NCI-H446 (cell line): ENCODE measurements around the gene SORD.
"Not testable (repeated sequence)": the region's sequence is repeated elsewhere in the genome, so short reads cannot be mapped to it uniquely, and the experiment has no call there.

ENCODE experiments used
- DNase-seq, 2 experiments: peaks; one replicate each; lab custom pipeline; 2025; lab: John Stamatoyannopoulos, UW

The SORD gene

DNA sequence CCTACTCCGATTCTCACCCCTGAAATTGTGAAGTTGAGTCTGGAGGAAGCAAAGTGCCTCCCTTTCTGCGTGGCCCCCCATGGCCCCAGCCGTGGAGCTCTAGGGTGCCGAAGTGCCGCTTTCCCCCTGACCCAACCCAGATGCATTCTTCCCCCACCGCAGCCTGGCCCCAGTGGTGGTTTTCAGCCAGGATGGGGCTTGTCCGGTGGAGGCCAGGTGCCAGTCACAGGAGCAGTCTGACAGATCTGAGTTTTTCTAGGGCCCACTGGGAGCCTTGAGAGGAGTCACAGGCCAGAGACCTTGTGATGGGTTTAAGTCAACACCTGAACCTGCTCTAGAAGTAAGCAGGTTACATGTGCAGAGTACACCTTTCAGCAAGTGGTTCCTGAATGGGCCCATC, 39.3 kb downstream of the SORD start:
- not testable (repeated sequence) for DNase-seq

DNA sequence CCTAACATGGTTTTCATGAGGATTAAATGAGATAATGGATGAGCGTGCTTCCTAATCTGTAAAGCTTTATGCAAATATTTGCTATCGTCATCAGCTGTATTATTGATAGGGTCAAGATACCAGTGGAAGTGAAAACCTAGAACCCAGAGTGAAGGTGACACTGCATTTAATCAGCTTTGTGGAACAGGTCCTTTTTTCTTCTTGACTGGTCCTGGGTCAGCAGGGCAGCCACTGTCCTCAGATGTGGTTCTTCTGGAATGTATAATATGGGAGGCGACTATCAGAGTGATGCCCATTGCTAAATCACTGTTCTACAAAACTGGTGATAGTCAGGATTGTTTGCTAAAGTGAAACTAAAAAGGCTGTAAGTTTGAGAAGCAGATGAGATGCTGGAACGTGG, 41.4 kb downstream of the SORD start:
- DNase-seq, result no peak

DNA sequence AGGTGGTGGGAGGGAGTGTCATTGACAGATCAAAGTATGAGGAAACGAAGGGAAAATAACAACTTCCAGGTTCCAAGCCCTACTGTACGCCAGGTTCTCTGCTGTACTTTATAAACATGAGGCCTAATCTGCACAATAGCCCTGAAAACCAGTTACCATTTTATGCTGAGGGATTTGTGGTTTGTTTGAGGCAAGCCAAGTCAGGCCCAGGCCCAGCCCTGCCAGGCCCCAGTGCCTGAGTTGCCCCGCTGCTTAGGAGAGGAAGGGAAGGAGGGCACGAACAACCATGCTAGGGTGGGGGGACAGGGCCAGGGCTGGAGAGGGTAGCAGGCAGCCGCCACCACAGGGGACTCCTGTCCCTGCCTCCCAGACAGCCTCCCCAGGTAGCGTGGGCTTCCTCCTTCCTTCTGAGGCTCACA, 47.0 kb downstream of the SORD start:
- not testable (repeated sequence) for DNase-seq

DNA sequence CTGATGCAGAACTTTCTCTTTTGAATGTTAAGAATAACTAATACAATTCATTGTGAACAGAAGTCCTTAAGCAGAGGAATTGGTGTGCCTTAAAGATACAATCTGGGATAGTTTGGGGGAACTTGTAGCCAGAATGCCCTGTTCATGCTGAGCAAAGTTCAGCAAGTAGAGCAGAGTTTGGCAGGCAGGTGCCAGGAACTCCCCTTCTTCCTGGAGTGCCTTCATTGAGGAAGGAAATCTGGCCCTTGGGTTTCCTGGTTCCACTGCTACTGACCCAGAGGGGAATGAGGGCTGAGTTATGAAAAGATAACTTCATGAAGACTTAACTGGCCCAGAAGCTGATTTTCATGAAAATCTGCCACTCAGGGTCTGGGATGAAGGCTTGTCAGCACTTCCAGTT, 50.6 kb downstream of the SORD start:
- DNase-seq, result not testable (repeated sequence)

DNA sequence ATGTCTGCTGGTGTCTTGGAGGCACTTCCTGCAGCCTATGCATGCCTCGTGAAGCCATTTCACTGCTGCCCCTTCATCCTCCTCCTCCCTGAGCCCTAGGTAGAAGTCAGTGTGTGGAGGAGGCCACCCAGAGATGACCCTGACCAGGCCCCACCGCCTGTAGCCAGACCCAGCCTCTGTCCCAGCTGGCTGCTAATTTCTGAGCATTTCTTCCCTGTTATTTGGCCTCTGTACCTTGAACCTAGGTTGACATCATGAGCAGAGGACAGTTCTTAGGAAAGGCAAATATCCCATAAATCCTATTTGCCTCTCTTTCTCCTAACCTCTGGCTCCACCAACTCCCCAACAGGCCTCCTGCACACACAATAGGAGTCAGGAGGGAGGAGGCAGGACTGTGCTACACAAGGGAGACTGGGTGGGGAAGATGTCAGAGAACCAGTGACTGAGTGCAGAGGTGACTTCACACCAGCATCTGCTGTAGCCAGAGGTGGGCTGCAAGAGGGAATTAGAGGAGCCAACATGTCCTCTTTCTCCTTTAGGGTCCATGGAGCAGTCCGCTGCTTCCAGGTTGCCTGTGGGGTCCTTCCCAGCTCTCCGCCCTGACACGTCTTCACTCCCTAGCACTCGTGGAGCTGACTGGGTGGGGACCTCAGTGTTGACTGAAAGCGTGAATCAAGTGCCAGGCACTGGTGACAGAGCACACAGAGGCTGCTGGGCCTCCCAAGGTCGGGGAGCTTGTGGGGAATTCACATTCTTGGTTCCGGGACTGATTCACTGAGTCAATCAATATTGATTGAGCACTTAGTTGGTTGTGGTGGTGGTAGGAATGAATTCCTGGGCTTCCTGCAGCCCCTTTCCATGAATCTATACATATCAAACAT, 52.7 kb downstream of the SORD start:
- DNase-seq, result not testable (repeated sequence)

DNA sequence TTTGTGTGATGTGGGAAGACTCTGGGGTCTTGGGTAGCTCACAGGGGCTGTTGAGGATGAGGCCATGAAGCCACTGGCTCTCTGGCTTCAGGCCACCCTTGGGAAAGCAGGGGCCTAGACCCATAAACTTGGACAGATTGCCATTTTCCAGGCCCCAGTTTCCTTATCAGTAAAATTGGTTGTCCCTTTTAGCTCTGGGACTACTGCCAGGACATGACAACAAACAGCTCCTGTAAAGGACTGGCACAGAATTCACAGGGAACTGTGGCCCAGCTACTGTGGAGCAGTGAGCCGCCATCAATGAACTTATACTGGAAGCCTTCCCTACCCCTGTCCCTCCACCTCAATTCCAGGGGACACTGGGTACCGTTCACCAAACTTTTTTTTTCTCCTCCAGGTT, 54.4 kb downstream of the SORD start:
- DNase-seq, result not testable (repeated sequence)

DNA sequence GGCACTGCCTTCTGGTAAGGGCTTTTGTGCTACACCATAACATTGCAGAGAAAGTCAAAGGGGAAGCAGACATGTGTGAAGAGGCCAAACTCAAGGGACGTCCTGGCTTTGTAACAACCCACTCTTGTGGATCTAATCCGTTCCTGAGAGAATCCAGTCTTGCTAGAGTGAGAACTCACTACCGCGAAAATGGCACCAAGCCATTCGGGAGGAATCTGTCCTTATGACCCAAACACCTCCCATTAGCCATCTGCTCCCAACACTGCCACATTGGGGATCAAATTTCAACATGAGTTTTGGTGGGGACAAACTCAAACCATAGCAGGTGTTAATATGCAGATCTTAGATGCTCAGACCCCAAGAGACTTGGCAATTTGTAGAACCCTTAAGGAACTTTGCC, 56.2 kb downstream of the SORD start:
- peak in 1 of 2 experiments; percentile 51 for DNase-seq

DNA sequence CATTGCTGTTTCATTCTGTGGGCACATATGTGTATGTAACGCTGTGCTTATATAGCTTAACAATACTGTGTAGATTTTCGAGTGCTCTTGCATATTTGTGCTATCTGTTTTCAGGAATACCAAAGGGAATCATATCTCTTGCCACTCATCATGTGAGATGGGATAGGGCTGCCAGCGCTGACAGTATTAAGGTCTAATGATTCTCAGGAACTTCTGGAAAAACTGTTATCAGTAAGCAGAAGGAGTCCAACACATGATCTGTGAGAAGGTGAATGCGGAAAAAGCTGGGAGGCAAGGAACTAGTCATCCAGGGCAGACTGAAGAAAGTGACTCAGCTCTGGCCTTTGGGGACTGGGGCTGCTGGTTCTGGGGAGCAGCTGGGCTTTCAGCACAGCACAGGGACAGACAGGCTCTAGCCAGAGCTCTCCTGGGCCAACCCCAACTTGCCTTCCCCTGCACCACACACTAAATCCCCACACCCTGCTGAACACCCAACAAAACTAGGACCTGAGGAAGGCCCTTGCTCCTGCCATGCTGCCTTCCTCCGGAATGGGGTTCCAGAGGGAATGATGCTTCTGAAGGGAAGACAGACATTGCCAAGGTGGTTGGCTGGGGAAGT, 56.7 kb downstream of the SORD start:
- not testable (repeated sequence) for DNase-seq

DNA sequence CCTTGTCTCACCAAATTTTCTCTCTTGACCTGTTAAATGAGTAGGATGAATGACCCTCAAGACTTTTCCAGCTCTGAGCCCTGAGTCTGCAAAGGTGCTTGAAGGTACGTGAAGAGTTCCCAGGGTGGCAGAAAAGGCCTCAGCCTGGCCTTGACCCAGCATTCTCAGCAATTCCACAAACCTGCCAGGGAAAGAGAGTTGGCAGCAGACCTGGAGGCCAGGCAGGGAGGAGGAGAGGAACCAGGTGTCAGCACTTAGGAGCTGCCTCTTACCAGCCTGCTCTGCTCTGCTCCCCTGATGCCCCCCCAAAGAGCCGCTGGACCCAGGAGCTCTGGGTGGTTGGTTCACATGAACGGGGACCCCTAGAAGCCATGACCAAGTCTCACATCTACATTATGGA, 57.6 kb downstream of the SORD start:
- DNase-seq, result not testable (repeated sequence)

DNA sequence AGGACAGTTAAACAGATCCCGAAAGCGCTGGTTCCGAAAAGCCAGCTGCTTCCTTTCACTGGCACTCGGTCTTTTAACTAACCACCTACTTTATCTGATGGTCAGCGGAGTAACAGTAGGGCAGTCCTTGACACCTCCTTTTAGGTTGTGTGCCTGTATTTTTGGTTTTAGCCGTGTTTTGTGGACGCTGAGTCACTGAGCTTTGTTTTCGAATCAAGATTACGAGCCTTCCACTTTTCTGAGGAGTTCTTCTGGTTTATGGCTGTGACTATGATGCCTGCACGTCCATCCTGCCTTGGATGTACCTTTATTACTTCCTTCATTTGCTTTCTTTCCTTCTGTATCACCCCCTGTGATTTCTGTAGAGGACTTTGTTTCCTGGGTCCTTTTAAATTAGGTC, 59.4 kb downstream of the SORD start:
- DNase-seq, result not testable (repeated sequence)

DNA sequence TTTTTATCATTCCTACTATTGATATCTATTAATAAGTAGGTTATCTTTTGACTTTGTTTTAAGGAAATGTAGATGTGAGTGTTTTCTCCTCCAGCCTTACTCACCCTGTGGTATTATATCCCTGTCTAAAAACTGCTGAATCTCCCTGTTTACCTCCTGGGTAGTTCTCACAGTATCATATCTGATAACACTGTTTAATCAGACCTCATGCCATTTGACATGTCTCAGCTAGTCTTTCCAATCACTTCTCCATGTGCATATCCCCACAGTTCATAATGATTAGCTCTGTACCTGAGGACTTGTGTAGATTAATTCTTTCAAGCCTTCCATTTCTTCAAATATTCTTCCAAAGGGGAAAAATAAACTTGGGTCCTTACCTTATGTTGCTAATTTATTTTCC, 60.2 kb downstream of the SORD start:
- no peak for DNase-seq

DNA sequence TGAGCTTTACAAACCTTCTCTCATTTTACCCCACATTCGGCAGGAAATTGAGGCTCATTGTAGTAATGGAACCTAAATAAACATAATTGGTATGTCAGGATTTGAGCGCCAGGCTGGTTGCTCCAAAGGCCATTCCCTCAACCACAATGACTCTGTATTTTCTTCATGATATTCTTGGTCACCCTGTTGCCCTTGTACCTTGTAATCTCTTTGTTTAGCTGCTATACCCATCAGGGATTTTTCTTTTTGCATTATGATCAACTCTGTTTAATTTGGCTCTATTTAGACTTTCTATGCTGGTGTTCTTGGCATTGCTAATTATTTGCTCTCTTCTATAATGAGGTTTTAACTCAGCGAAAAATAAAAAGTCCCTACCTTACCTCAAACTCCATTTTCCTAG, 61.2 kb downstream of the SORD start:
- no peak for DNase-seq

DNA sequence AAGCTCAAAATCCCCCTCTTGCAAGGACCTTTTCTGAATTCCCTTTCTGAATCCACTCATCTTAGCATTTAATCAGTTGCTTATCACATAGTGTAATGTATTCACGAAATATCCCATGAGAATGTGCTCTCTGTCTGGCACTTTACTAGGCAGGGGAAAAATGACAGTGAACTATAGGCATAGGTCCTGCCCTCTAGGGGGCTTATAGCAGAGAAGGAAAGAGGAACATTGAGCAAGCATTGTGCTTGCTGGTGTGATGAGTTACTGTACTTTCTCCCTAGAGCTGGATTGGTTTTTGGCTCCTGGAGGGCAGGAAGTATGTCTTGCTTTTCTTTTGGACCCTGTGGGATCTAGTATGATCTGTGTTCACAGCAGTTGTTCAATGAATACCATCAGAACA, 64.5 kb downstream of the SORD start:
- DNase-seq, result no peak

DNA sequence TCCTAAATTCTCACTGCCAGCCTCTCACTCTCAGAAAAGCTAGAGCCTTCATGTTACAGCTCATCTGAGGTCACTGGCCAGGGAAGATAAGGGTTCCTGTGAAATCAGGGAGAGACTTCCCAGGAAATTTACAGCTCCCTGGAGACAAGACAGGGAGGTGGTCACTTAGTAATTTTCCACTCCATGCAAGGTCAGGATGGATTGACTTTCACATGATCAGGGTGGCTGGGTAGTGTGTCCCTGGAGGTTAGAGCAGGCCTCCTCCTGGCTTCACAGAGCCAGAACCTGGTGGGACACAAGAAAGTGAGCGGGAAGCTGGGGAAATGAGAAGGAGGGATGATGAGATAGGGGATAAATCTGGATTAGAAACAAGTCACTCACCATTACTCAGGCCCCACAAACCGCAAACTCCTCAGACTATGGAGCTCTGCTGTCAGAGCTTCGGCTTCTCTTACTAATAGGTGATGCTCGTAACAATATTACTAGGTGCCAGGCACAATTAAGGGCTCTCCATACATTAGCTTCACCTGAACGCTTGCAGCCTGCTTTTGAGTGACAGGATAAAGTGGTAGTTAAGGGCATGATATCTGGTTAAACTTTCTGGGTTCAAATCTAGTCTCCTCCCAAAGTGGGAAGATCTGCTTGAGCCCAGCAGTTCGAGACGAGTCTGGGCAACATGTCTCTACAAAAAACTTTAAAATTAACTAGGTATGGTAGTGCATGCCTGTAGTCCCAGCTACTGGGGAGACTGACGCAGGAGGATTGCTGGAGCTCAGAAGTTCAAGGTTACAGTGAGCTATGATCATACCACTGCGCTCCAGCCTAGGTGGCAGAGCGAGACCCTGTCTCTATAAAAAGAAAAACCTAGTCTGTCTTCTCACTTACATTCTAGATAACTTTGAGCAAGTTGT, 66.1 kb downstream of the SORD start:
- DNase-seq, result no peak

DNA sequence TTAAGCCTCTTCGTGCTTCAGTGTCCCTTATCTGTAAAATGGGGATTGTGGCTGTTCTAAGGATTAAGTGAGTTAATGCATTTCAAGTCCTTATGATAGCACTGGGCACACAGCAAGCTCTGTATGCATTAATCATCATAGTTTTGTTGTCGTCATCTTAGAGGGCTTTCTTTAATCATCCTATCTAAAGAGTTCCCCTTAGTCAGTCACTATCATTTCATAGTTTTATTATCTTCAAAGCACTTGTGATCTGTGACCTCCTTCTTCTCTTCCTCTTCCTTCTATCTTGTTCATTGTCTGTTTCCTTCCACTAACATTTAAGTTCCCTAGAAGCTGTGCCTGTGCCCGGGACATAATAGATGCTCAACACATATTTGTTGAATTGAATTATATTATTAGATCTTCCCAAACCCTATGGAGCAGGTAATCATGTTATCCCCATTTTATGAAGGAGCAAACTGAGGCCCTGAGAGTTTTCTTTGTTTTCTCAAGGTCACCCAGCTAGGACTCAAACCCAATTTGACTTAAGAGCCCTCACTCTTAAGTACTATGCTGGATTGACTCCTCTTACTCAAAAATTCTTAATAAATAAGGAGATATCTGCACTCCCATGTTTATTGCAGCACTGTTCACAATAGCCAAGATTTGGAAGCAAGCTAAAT, 66.8 kb downstream of the SORD start:
- DNase-seq, result no peak

DNA sequence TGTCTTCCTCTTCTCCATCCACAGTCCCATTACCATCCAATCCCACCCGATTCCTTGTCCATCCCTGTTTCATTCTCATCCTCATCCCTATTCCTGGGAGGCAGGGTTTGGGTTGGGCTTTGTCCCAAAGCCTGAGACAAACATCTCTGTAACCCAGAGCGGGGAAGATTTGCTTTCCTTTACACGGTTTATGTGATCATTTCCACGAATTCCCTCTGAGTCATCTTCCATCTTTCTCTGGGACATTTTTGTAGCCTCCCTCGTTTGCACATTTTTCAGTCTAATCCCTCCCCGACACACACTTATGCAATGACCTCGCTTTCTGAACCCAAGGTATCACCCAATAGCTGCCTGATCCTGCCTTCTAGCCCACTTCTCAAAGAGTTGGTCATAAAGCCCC, 68.2 kb downstream of the SORD start:
- DNase-seq, result no peak

DNA sequence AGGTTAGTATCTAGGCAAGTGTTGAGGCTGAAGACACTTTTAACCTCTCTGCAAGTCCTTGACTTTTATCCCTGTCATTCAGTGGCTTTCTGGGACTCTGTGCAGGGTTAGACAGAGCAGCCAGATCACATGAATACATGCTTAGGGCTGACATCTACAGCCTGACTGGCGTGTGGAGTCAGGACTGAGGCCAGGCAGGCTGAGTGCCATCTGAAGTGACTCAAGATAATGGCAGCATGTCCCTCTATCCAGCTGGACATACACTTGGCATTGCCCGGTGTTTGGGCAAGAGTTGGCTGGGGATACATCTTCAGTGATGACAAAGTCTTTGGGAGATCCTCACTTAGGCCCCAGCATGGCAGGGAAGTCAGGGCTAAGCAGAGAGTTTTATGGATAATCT, 68.6 kb downstream of the SORD start:
- DNase-seq, result no peak

DNA sequence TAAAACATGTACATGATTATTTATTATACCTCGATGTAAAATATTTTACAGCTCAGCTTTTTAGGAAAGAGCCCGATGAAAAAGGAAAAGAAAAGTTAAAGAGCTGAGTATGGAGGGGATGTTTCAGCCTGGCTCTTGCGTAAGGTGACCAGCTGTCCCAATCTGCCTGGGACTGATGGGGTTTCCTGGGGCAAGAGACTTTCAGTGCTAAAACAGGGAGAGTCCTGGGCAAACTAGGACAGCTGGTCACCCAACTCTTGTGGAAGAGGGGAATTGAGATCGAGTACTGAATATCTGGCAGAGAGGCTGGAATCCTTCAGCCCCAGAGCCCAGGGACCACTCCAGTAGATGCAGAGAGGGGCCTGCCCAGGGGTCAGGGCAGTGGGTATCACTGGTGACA, 70.0 kb downstream of the SORD start:
- no peak for DNase-seq

DNA sequence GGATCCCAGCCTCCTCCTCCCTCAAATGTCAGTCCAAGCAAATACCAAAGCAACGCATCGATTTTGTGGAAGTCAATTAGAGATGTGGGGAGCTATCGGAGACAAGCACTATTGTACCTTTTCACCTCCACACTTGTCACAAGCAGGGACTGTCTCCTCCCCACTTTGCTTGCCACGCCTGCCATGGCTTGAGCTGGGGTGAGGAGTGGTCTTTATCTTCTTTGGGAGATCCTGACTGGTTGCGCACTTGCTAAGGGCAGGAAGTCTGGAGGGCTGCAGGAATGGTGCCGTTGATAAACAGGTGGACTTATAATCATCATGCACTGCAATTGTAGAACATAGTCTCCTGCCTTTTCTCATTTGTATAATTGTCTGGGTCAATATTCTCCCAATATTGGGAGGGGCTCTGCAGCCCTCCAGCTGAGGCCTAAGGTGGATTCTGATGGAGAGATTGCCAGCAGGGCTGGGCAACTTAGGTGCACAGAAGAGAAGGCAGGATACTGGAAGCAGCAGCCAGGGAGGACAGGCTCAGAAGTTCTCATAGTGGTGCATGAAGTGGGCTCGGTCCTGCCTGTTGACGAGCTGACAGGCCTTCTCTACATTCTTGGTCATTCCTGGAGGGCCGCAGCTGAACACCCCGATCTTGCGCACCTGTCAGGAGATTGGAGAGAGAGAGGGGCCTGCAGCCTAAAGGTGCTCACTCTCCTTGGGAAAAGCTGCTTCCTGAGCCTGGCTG, 70.8 kb downstream of the SORD start:
- no peak for DNase-seq

DNA sequence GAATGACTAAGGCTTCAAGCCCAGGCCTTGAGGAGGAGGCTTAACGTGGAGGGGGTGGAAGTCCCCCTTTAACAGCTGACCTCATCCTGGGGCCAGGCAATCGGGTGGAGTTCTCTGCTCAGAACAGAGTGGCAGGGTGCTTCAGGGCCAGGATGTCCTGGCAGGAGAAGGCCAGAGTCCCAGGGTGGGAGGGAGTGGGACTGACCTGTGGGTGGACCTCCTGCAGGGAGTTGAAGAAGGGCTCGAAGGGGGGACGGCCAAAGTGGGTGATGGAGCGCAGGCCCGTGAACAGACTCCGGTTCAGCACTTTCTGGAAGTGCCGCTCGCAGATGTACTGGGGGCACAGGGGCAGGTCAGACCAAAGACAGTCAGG, 71.3 kb downstream of the SORD start:
- no peak for DNase-seq

DNA sequence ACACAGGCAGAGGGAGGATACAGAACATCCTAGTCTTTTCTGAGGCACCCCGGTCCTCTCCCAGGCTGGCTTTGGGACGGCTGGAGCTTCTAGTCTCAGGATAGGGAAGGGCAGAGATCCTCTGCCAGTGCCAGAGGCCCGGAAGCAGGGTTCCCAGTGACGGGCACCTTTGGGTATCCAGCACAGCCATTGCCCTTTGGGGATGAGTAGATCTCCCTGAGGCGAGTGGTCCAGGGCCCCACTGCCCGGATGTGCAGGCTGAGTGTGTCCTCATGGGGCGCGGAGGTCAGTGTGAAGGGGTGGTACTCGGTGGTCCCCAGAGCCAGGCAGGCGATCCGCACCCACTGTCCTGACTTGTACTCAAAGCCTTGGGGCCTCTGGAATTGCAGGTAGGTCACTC, 72.7 kb downstream of the SORD start:
- no peak for DNase-seq
